ENCODE results near the gene TNRC6B.

DNA sequence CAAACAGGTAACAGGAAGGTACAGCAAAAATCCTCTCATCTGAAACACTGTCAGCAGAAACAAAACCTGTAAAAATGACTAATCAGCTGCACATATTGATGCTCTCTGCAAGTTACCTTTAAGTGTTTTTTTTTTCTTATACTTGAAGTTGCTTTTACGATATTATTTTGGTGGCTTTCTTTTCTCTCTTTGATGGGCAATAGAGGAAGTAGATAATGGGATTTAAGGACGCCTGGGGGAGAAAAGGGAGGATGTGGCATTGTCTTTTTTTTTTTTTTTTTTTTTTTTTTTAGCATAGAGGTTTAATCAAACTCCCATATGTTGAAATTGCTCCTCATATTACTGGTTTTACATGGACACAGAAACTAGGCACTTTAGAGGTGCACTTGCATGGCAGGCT lies 157.2 kb downstream of the TNRC6B start:
- no peak for TF ChIP-seq POLR2AphosphoS5 (IDR thresholded peaks at IDR 0.05)
- TF ChIP-seq, protein P1, sequence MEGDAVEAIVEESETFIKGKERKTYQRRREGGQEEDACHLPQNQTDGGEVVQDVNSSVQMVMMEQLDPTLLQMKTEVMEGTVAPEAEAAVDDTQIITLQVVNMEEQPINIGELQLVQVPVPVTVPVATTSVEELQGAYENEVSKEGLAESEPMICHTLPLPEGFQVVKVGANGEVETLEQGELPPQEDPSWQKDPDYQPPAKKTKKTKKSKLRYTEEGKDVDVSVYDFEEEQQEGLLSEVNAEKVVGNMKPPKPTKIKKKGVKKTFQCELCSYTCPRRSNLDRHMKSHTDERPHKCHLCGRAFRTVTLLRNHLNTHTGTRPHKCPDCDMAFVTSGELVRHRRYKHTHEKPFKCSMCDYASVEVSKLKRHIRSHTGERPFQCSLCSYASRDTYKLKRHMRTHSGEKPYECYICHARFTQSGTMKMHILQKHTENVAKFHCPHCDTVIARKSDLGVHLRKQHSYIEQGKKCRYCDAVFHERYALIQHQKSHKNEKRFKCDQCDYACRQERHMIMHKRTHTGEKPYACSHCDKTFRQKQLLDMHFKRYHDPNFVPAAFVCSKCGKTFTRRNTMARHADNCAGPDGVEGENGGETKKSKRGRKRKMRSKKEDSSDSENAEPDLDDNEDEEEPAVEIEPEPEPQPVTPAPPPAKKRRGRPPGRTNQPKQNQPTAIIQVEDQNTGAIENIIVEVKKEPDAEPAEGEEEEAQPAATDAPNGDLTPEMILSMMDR (IDR thresholded peaks at IDR 0.05) = no peak
- no peak for TF ChIP-seq POLR2A (IDR thresholded peaks at IDR 0.05)

All from breast epithelium (tissue), 3 donors.